ENCODE measurements around the gene FOLR3.
"Not testable (repeated sequence)": the region's sequence is repeated elsewhere in the genome, so short reads cannot be mapped to it uniquely, and the experiment has no call there.

FOLR3 gene

GRCh38 chr11:72169046-72169555 lies 33.6 kb downstream of the FOLR3 start:
- DNase-seq: not testable (repeated sequence)

- DNase-seq: not testable (repeated sequence)
These were observed 34.2 kb downstream of the FOLR3 start for GRCh38 chr11:72169754-72170153.

- DNase-seq: not testable (repeated sequence)
These were observed 36.5 kb downstream of the FOLR3 start for GRCh38 chr11:72172043-72172442.

- DNase-seq: no peak
These were observed 37.8 kb downstream of the FOLR3 start for GRCh38 chr11:72173291-72173690.

GRCh38 chr11:72174302-72175070 lies 39.0 kb downstream of the FOLR3 start:
- DNase-seq: no peak

GRCh38 chr11:72177656-72178055 lies 42.1 kb downstream of the FOLR3 start:
- no peak for DNase-seq

- DNase-seq: no peak
These were observed 43.7 kb downstream of the FOLR3 start for GRCh38 chr11:72179049-72179803.

- DNase-seq: no peak
These were observed 44.4 kb downstream of the FOLR3 start for GRCh38 chr11:72179804-72180396.

- DNase-seq: not testable (repeated sequence)
These were observed 45.5 kb downstream of the FOLR3 start for GRCh38 chr11:72180892-72181552.

- DNase-seq: not testable (repeated sequence)
These were observed 46.0 kb downstream of the FOLR3 start for GRCh38 chr11:72181553-72181958.

GRCh38 chr11:72188267-72188666 lies 52.7 kb downstream of the FOLR3 start:
- no peak for DNase-seq

Data from activated naive CD4-positive, alpha-beta T cell (primary cell).